Measurements from ENCODE around the gene SF3A1. TPM values are rescaled to one million over a fixed set of nuclear protein-coding genes. Genes with fewer than 3 reads are reported as not detected.

Gene SF3A1
- total RNA-seq, 2 donors from 2014 or later, result 56.7 to 77.0 TPM

- no peaks in the 10 kb centered on the region for H3K27me3 ChIP-seq (replicated peaks; ENCODE audit: insufficient read depth)
- peaks cover 81 to 100% of the 10 kb centered on the region in 2 donors for H3K4me1 ChIP-seq (ENCODE audit: control insufficient read depth in 1 of 2, low read depth in 2 of 2)
- no peak for TF ChIP-seq CTCF (IDR thresholded peaks at IDR 0.05)
- no peaks in the 10 kb centered on the region for H3K36me3 ChIP-seq
- no peaks in the 10 kb centered on the region for H3K9me3 ChIP-seq
- H3K27ac ChIP-seq, result peak overlapping the region; percentile 81 to 83
- DNase-seq (ENCODE audit: low spot score) (no peak), ATAC-seq (ENCODE audit: insufficient number of reproducible peaks, low FRiP score, low read depth) (no peak)
- H3K4me3 ChIP-seq, result no peak overlapping the region
Measured at GRCh38 chr22:30307041-30307574, 49.6 kb downstream of the SF3A1 start.

GRCh38 chr22:30306627-30307011 lies 50.1 kb downstream of the SF3A1 start:
- H3K27me3 ChIP-seq (replicated peaks; ENCODE audit: insufficient read depth), result no peaks in the 10 kb centered on the region
- TF ChIP-seq CTCF (IDR thresholded peaks at IDR 0.05), result no peak
- no peak overlapping the region for H3K4me3 ChIP-seq
- peaks cover 83 to 100% of the 10 kb centered on the region in 2 donors for H3K4me1 ChIP-seq (ENCODE audit: control insufficient read depth in 1 of 2, low read depth in 2 of 2)
- no peaks in the 10 kb centered on the region for H3K9me3 ChIP-seq
- no peaks in the 10 kb centered on the region for H3K36me3 ChIP-seq
- ATAC-seq (ENCODE audit: insufficient number of reproducible peaks, low FRiP score, low read depth) (no peak), DNase-seq (ENCODE audit: low spot score) (no peak)
- H3K27ac ChIP-seq, result peak overlapping the region; percentile 81 to 83

- Histone ChIP-seq H3K4me1 (ENCODE audit: control insufficient read depth in 1 of 2, low read depth in 2 of 2) (peaks cover 82 to 100% of the 10 kb centered on the region in 2 donors), H3K27me3 (replicated peaks; ENCODE audit: insufficient read depth) (no peaks in the 10 kb centered on the region), H3K27ac (peak overlapping the region; percentile 81 to 83), H3K9me3 (no peaks in the 10 kb centered on the region), H3K4me3 (peak overlapping the region; percentile 4), H3K36me3 (no peaks in the 10 kb centered on the region)
- TF ChIP-seq CTCF (IDR thresholded peaks at IDR 0.05), result no peak
- ATAC-seq (ENCODE audit: insufficient number of reproducible peaks, low FRiP score, low read depth) (no peak), DNase-seq (ENCODE audit: low spot score) (no peak)
Measured at GRCh38 chr22:30305906-30306626, 50.6 kb downstream of the SF3A1 start.

- TF ChIP-seq CTCF (IDR thresholded peaks at IDR 0.05), result no peak
- Histone ChIP-seq H3K27ac (peak overlapping the region; percentile 81 to 83), H3K4me1 (ENCODE audit: control insufficient read depth in 1 of 2, low read depth in 2 of 2) (peaks cover 76 to 97% of the 10 kb centered on the region in 2 donors), H3K4me3 (peak overlapping the region; percentile 4), H3K27me3 (replicated peaks; ENCODE audit: insufficient read depth) (no peaks in the 10 kb centered on the region), H3K9me3 (no peaks in the 10 kb centered on the region), H3K36me3 (peaks cover 2% of the 10 kb centered on the region)
- ATAC-seq (ENCODE audit: insufficient number of reproducible peaks, low FRiP score, low read depth), result peak; percentile 11
- DNase-seq (ENCODE audit: low spot score), result no peak
Measured at GRCh38 chr22:30305519-30305905, 51.2 kb downstream of the SF3A1 start.

GRCh38 chr22:30304495-30305244 lies 52.0 kb downstream of the SF3A1 start:
- Histone ChIP-seq H3K27ac (peak overlapping the region; percentile 81 to 83), H3K36me3 (peaks cover 4% of the 10 kb centered on the region), H3K27me3 (replicated peaks; ENCODE audit: insufficient read depth) (no peaks in the 10 kb centered on the region), H3K4me1 (ENCODE audit: control insufficient read depth in 1 of 2, low read depth in 2 of 2) (peaks cover 68 to 88% of the 10 kb centered on the region in 2 donors), H3K4me3 (peak overlapping the region; percentile 4), H3K9me3 (no peaks in the 10 kb centered on the region)
- DNase-seq (ENCODE audit: low spot score) (no peak), ATAC-seq (ENCODE audit: insufficient number of reproducible peaks, low FRiP score, low read depth) (no peak)
- no peak for TF ChIP-seq CTCF (IDR thresholded peaks at IDR 0.05)
